Activated CD4-positive, alpha-beta T cell treated with anti-CD3 and anti-CD28 coated beads, Interleukin-2, amount 50 U/mL, for 24 hours (primary cell): Measurements from ENCODE around the gene C19orf73.
"Not testable (repeated sequence)": the region's sequence is repeated elsewhere in the genome, so short reads cannot be mapped to it uniquely, and the experiment has no call there.

Experiments
- DNase-seq, 2 donors: peaks; one replicate each; pipeline ENCODE4 v3.0.0-alpha.2; 2020; ENCODE audit warnings: low read depth in 1 of 2, low spot score in 1 of 2

Gene C19orf73

GRCh38 chr19:49103331-49104085 is 15.4 kb downstream of the C19orf73 start:
- no peak for DNase-seq

- no peak for DNase-seq
These were observed 16.6 kb downstream of the C19orf73 start for GRCh38 chr19:49102303-49102702.

GRCh38 chr19:49101160-49101559 is 17.8 kb downstream of the C19orf73 start:
- no peak for DNase-seq

GRCh38 chr19:49098795-49099194 is 20.1 kb downstream of the C19orf73 start:
- no peak for DNase-seq

- DNase-seq = peak; percentile 49 to 57
These were observed 21.3 kb downstream of the C19orf73 start for GRCh38 chr19:49097453-49098288.

GRCh38 chr19:49094505-49095482 is 24.1 kb downstream of the C19orf73 start:
- DNase-seq = no peak

GRCh38 chr19:49092686-49093085 is 26.3 kb downstream of the C19orf73 start:
- DNase-seq = no peak

- no peak for DNase-seq
These were observed 27.4 kb downstream of the C19orf73 start for GRCh38 chr19:49091391-49092038.

GRCh38 chr19:49086296-49086695 is 32.6 kb downstream of the C19orf73 start:
- no peak for DNase-seq

- no peak for DNase-seq
These were observed 33.1 kb downstream of the C19orf73 start for GRCh38 chr19:49085868-49086232.

- peak; percentile 98 to 99 for DNase-seq
These were observed 33.7 kb downstream of the C19orf73 start, which contains the start of gene SNRNP70 for GRCh38 chr19:49085020-49085867. Gene SNRNP70, plus strand, starts transcription at chr19:49085451. Its CDS starts 964 bp downstream, at chr19:49086415.

GRCh38 chr19:49084206-49085019 is 34.5 kb downstream of the C19orf73 start:
- no peak for DNase-seq

- no peak for DNase-seq
These were observed 37.7 kb downstream of the C19orf73 start for GRCh38 chr19:49081273-49081672.

- no peak for DNase-seq
These were observed 38.6 kb downstream of the C19orf73 start for GRCh38 chr19:49080392-49080791.

GRCh38 chr19:49074869-49075268 is 44.1 kb downstream of the C19orf73 start:
- not testable (repeated sequence) for DNase-seq

- no peak for DNase-seq
These were observed 45.2 kb downstream of the C19orf73 start for GRCh38 chr19:49073514-49074378.

GRCh38 chr19:49071860-49072547 is 46.9 kb downstream of the C19orf73 start:
- no peak for DNase-seq
